Rectal smooth muscle tissue (tissue), 1 donor: Measurements from ENCODE around the gene UFC1.

Experiments
- H3K27ac ChIP-seq: one replicate; pipeline ENCODE4 v1.7.0; 2013; ENCODE audit warnings: low read depth, low read length, inconsistent platforms
- H3K27me3 ChIP-seq: one replicate; pipeline ENCODE4 v1.7.0; 2013; ENCODE audit warnings: low read length; ENCODE audit not compliant: control insufficient read depth, insufficient read depth
- H3K36me3 ChIP-seq: one replicate; pipeline ENCODE4 v1.7.0; 2013; ENCODE audit warnings: low read length; ENCODE audit not compliant: control insufficient read depth, insufficient read depth
- H3K4me1 ChIP-seq: one replicate; pipeline ENCODE4 v1.7.0; 2013; ENCODE audit warnings: low read length; ENCODE audit not compliant: control insufficient read depth, insufficient read depth
- H3K4me3 ChIP-seq: one replicate; pipeline ENCODE4 v1.7.0; 2013; ENCODE audit warnings: low read length
- H3K9ac ChIP-seq: one replicate; pipeline ENCODE4 v1.7.0; 2013; ENCODE audit warnings: low read length

Gene UFC1

GRCh38 chr1:161191971-161192370, 38.2 kb downstream of the UFC1 start:
- no peaks in the 10 kb centered on the region for H3K36me3 ChIP-seq
- H3K27ac ChIP-seq = no peak overlapping the region
- no peak overlapping the region for H3K9ac ChIP-seq
- no peak overlapping the region for H3K4me3 ChIP-seq
- H3K27me3 ChIP-seq = no peaks in the 10 kb centered on the region
- peaks cover 4% of the 10 kb centered on the region for H3K4me1 ChIP-seq

DNA sequence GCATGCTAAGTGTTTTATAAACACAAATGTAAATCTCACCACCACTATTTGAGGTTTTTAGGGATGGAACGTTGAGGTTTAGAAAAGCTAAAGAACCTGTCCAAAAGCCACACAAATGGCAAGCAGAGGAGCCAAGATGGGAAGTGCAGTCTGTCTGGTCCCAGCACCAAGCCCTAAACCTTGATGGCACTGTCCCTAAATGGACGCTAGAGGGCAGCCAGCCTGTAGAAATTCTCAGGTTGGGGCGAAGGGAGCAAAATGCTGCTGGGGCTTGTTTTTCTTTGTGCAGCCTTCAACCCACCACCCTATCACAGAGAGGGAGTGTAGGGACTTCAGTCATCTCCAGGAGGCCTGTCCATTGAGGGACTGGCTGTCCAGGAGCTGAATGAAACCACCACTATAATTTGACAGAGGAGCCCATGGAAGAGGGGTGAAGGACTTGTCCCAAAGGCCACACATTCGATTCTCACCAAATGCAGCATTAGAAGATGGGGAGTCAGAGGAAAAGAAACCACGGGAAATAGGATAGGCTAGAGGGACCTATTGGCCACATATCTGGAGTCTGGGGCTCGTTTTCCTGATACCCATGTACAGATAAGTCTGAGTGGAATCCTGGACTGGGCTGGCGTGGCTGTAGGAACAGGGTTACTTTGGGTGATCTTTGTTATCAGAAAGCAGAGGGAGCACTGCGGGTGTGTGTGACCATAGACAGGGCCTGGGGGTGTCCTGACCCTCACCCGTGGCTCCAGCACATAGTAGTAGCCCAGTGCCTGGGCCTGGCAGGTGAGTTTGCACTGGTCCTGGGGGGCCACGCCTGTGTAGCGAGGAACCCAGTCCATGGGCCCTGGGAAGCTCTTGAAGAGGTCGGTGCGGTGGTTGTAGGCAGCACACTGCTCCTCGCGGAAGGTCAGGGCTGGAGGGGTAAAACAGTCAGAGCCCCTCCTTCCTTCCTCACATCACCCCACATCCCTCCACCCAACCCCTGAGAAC, 39.0 kb downstream of the UFC1 start:
- no peak overlapping the region for H3K9ac ChIP-seq
- H3K4me3 ChIP-seq = no peak overlapping the region
- no peaks in the 10 kb centered on the region for H3K27me3 ChIP-seq
- H3K4me1 ChIP-seq = peaks cover 9% of the 10 kb centered on the region
- no peaks in the 10 kb centered on the region for H3K36me3 ChIP-seq
- no peak overlapping the region for H3K27ac ChIP-seq

GRCh38 chr1:161193561-161194235, 39.9 kb downstream of the UFC1 start:
- no peak overlapping the region for H3K4me3 ChIP-seq
- peaks cover 15% of the 10 kb centered on the region for H3K4me1 ChIP-seq
- no peaks in the 10 kb centered on the region for H3K36me3 ChIP-seq
- H3K9ac ChIP-seq = no peak overlapping the region
- H3K27ac ChIP-seq = no peak overlapping the region
- H3K27me3 ChIP-seq = no peaks in the 10 kb centered on the region

DNA sequence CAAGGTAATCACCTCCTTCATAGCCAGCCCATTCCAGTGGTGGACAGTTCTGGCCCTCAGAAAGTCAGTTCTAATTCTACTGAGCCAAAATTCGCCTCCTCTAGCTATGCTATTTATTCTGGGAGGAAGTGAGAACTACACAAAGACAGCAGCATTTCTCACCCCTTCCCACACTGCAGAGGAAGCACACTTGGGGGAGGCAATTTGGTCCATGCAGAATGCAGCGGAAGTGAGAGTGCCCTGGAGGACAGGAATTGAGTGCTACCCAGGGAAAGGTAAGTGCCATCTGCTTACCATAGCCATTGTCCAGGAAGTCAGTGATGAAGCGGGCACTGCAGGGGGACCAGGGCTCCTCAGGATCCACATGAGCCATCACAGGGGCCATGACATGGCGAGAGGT, 41.4 kb downstream of the UFC1 start:
- Histone ChIP-seq H3K4me1 (peaks cover 27% of the 10 kb centered on the region), H3K27me3 (no peaks in the 10 kb centered on the region), H3K4me3 (no peak overlapping the region), H3K36me3 (no peaks in the 10 kb centered on the region), H3K9ac (no peak overlapping the region), H3K27ac (no peak overlapping the region)

DNA sequence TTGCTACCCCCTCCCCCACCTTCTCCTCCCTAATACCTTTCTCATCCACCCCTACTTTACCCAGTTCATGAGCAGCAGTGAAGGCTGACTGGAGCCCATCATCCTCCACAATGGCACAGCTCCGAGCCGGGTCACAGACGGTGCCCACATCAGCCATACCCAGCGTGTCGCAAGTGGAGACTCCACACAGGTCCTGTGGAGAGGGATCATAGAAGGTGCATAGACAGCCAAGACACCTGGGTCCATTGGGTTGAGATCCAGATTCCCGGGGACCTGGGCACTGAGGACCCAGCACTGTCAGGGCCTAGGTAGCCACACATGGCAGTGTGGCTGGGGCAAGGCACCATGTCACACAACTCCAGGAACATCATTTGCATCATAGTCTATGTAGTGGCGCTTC, 42.3 kb downstream of the UFC1 start:
- Histone ChIP-seq H3K36me3 (no peaks in the 10 kb centered on the region), H3K27me3 (no peaks in the 10 kb centered on the region), H3K27ac (peak overlapping the region; percentile 76), H3K4me1 (peaks cover 36% of the 10 kb centered on the region), H3K4me3 (no peak overlapping the region), H3K9ac (no peak overlapping the region)

GRCh38 chr1:161196521-161197451, 43.0 kb downstream of the UFC1 start:
- Histone ChIP-seq H3K4me1 (peaks cover 40% of the 10 kb centered on the region), H3K27ac (peak overlapping the region; percentile 76)

GRCh38 chr1:161197560-161198193, 43.9 kb downstream of the UFC1 start:
- H3K4me3 ChIP-seq = peak overlapping the region; percentile 57
- no peaks in the 10 kb centered on the region for H3K36me3 ChIP-seq
- H3K27me3 ChIP-seq = no peaks in the 10 kb centered on the region
- H3K4me1 ChIP-seq = peaks cover 40% of the 10 kb centered on the region
- H3K27ac ChIP-seq = peak overlapping the region; percentile 76
- no peak overlapping the region for H3K9ac ChIP-seq

More at GRCh38 chr1:161196521-161197451, 43.0 kb downstream of the UFC1 start:
- no peak overlapping the region for H3K9ac ChIP-seq
- H3K27me3 ChIP-seq = no peaks in the 10 kb centered on the region
- no peaks in the 10 kb centered on the region for H3K36me3 ChIP-seq
- peak overlapping the region; percentile 57 for H3K4me3 ChIP-seq

DNA sequence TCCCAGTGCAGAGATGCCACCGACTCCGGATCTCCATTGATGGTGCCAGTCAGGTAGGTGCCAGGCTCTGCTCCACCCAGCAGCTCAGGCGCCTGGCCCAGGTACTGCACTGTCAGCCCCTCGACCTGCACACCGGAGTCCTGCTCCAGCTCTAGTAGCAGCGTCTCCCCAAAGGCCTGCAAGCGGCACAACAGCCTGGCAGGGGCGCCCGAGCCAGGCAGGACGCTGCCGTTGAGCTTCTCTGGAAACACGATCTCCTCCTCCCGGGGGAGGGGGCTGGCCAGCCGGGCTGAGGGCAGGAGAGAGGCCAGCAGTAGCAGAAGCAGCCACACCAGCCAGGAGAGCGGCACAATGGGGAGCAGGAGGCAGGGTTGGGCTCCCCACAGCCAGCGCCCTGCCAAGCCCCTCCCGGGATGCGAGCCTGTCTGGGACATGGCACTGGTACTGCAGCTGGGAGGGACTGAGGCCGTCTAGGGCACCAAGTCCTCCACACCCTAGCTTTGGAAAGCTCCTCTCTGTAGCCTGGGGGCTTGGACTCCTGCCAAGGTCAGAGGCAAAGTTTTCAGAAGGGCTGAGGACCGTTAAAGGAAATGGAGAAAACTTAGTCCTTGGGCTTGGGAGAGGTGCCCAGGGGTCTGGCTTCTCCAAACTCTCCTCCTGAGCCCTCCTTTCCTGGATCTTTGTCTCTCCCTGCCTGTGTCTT, 44.6 kb downstream of the UFC1 start:
- peak overlapping the region; percentile 98 for H3K27ac ChIP-seq
- peak overlapping the region; percentile 57 for H3K4me3 ChIP-seq
- no peak overlapping the region for H3K9ac ChIP-seq
- no peaks in the 10 kb centered on the region for H3K27me3 ChIP-seq
- no peaks in the 10 kb centered on the region for H3K36me3 ChIP-seq
- peaks cover 44% of the 10 kb centered on the region for H3K4me1 ChIP-seq

GRCh38 chr1:161198897-161199431, 45.2 kb downstream of the UFC1 start, which contains the start of gene ADAMTS4:
Gene ADAMTS4, minus strand, starts transcription at chr1:161199054. Its CDS starts 427 bp downstream, at chr1:161198627.
- Histone ChIP-seq H3K27ac (peak within 1 kb of the TSS; percentile 98), H3K4me3 (peak within 1 kb of the TSS; percentile 57), H3K36me3 (no peaks in the 10 kb centered on the region), H3K4me1 (peaks cover 44% of the 10 kb centered on the region), H3K9ac (no peak within 1 kb of the TSS), H3K27me3 (no peaks in the 10 kb centered on the region)

GRCh38 chr1:161199506-161200139, 45.8 kb downstream of the UFC1 start:
- Histone ChIP-seq H3K9ac (no peak overlapping the region), H3K36me3 (no peaks in the 10 kb centered on the region), H3K27me3 (no peaks in the 10 kb centered on the region), H3K4me3 (no peak overlapping the region), H3K4me1 (peaks cover 44% of the 10 kb centered on the region), H3K27ac (peak overlapping the region; percentile 98)
